T-cell (primary cell): Measurements from ENCODE around the gene GABRR3. TPM values are rescaled to one million over a fixed set of nuclear protein-coding genes. Genes with fewer than 3 reads are reported as not detected.

ENCODE experiments used
- ATAC-seq, 4 experiments: fragments of 200-7000 bp in 3 of 4; fragments of 150-1000 bp in 1 of 4; cut with Tn5 transposase; replicated peaks in 1 of 4; 1 replicate in 3 of 4; 2 replicates in 1 of 4; pipeline ENCODE4 v1.10.0; 2021; ENCODE audit warnings: moderate library complexity in 3 of 4, mild to moderate bottlenecking in 2 of 4, moderate number of reproducible peaks in 1 of 4
- CTCF ChIA-PET, 2 donors: fragments of 300-600 bp; sonication (Branson Sonifier 250); formaldehyde crosslinking; loops; one replicate each; lab custom pipeline; 2022; ENCODE audit warnings: antibody characterized with exemption in 2 of 2; lab: Charles Lee
- POLR2A ChIA-PET, 2 donors: fragments of 300-600 bp; sonication (Branson Sonifier 250); formaldehyde crosslinking; loops; one replicate each; lab custom pipeline; 2022; ENCODE audit warnings: antibody characterized with exemption in 2 of 2; lab: Charles Lee
- DNase-seq, 35 experiments: peaks; one replicate each; pipeline versions ENCODE4 v3.0.0 to v3.0.0-alpha.2; 2013 to 2023
- H3K27ac ChIP-seq: one replicate; pipeline ENCODE4 v1.5.1; 2013; ENCODE audit warnings: low read length
- H3K27me3 ChIP-seq, 2 experiments: replicated peaks in 1 of 2; 1 replicate in 1 of 2; 2 replicates in 1 of 2; pipeline versions ENCODE4 v1.6.1 to v1.7.0; 2013; ENCODE audit warnings: low read length in 1 of 2, mixed read lengths in 1 of 2; ENCODE audit not compliant: control insufficient read depth in 2 of 2, insufficient read depth in 2 of 2; ENCODE audit errors: extremely low read depth in 1 of 2
- H3K36me3 ChIP-seq, 2 donors: 1 replicate in 1 of 2; 2 replicates in 1 of 2; pipeline versions ENCODE4 v1.6.1 to v1.7.0; 2013; ENCODE audit warnings: low read length in 1 of 2; ENCODE audit not compliant: control insufficient read depth in 2 of 2, insufficient read depth in 1 of 2; ENCODE audit errors: extremely low read depth in 1 of 2
- H3K4me1 ChIP-seq, 2 experiments: 1 replicate in 1 of 2; 2 replicates in 1 of 2; pipeline versions ENCODE4 v1.6.1 to v1.7.0; 2013; ENCODE audit warnings: low read length in 2 of 2, mixed read lengths in 1 of 2; ENCODE audit not compliant: insufficient read depth in 2 of 2, control insufficient read depth in 1 of 2; ENCODE audit errors: extremely low read depth in 1 of 2
- H3K4me3 ChIP-seq, 2 donors: 1 replicate in 1 of 2; 2 replicates in 1 of 2; pipeline versions ENCODE4 v1.5.1 to v1.7.0; 2013; ENCODE audit warnings: mild to moderate bottlenecking in 2 of 2, low read length in 1 of 2, moderate library complexity in 1 of 2; ENCODE audit not compliant: control insufficient read depth in 1 of 2; ENCODE audit errors: extremely low read depth in 1 of 2
- H3K9me3 ChIP-seq: 2 replicates; pipeline ENCODE4 v1.7.0; 2013
- H3K27ac Mint-ChIP-seq, 2 donors: one replicate each; pipeline ENCODE4 v1.8.0; 2020 to 2021; ENCODE audit warnings: mild to moderate bottlenecking in 2 of 2, mixed read lengths in 2 of 2
- H3K27me3 Mint-ChIP-seq, 2 donors: one replicate each; pipeline ENCODE4 v1.8.0; 2021 to 2022; ENCODE audit warnings: mixed read lengths in 2 of 2
- H3K36me3 Mint-ChIP-seq: one replicate; pipeline ENCODE4 v1.8.0; 2021; ENCODE audit warnings: mixed read lengths
- H3K4me1 Mint-ChIP-seq, 3 donors: one replicate each; pipeline ENCODE4 v1.8.0; 2020 to 2022; ENCODE audit warnings: mixed read lengths in 3 of 3, mild to moderate bottlenecking in 1 of 3
- H3K4me3 Mint-ChIP-seq, 3 donors: one replicate each; pipeline ENCODE4 v1.8.0; 2020 to 2022; ENCODE audit warnings: mild to moderate bottlenecking in 3 of 3, mixed read lengths in 3 of 3, moderate library complexity in 3 of 3
- H3K9me3 Mint-ChIP-seq, 3 donors: one replicate each; pipeline ENCODE4 v1.8.0; 2020 to 2022; ENCODE audit warnings: mixed read lengths in 3 of 3
- WGBS: methylation state at CpG from one replicate; pipeline ENCODE4 v1.1.5; 2013; ENCODE audit warnings: missing lambda C conversion rate; ENCODE audit not compliant: insufficient coverage; 5-methylcytosine and 5-hydroxymethylcytosine counted together
- total RNA-seq, 35 experiments: library from RNA in 6 of 35; stranded (reverse) in 6 of 35; fragments of 120-200 nt in 1 of 35; gene quantifications; one replicate each; pipeline versions ENCODE4 v1.2.1 to v1.2.4 and lab custom pipeline; 2013 to 2026

Gene GABRR3
- total RNA-seq, 5 donors from 2014 or later (not counting 1 experiment from before 2014, with no cell fraction given): not detected

DNA sequence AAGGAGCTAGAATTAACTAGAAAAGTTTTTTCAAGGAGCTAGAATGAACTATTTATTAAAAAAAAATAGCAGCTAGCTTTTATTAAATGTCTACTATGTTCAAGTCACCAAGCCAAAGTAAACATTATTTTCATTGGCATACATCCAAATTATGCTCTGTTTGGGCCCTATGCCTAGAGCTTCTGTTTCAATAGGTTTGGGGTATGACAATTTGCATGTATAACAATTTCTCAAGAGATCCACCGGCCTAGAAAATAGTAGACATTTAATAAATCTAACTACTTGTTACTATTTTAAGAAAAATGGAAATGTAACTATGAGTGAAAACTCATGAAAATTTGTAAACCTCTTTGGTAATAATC is 8.0 kb downstream of the GABRR3 start:
- ChIA-PET CTCF (interaction anchor here (0.6 to 1.4 kb wide), 9 partner anchors 11 to 1547 kb away, joined by 3 to 8 read pairs (median 4); no protein-coding TSS in a partner anchor), POLR2A (no interaction called here)
- ATAC-seq (no peak), DNase-seq (no peak)
- H3K4me1 Mint-ChIP-seq: peaks cover 22 to 25% (median 23%) of the 10 kb centered on the region in 3 donors
- Histone ChIP-seq H3K36me3 (no peaks in the 10 kb centered on the region), H3K27me3 (peaks cover 0 to 3% of the 10 kb centered on the region in 2 experiments), H3K4me3 (no peak overlapping the region), H3K9me3 (no peaks in the 10 kb centered on the region), H3K27ac (no peak overlapping the region), H3K4me1 (peaks cover 9 to 11% of the 10 kb centered on the region in 2 experiments)
- peak overlapping the region in 1 of 2 donors; percentile 2 for H3K27ac Mint-ChIP-seq
- no CpG with 5 or more reads among the region's 1 CpG for WGBS
- no peaks in the 10 kb centered on the region for H3K27me3 Mint-ChIP-seq
- H3K4me3 Mint-ChIP-seq: no peak overlapping the region
- H3K9me3 Mint-ChIP-seq: no peaks in the 10 kb centered on the region
- H3K36me3 Mint-ChIP-seq: no peaks in the 10 kb centered on the region

DNA sequence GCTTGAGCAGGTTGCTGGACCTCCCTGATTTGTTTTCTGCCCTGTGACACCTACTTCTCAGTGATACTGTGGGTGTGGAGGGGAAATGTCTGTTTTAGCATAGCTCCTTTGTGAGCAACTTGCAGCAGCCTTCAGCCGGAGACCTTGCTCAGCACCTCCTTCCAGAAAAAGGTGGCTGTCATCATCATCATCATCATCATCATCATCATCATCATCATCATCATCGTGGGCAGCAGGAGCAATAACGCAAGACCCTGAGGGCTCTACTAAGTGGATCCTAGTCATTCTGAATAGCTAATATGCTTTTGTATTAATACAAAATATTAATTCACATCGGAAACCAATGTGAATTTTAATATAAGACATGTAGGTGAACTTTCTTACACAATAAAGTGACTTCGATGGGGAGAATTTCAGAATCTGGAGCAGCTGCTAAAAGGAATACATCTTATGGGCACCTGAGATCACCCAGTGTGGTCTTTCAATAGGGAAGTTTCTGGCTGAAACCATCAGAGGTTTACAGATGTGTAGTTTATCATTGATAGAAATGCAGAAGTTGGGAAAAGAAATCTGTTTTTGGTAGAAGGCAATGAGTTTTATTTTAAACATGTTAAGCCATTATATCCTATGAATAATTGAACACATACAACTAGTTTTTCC is 8.6 kb downstream of the GABRR3 start:
- ATAC-seq: no peak
- no peak overlapping the region for H3K27ac ChIP-seq
- Mint-ChIP-seq H3K36me3 (no peaks in the 10 kb centered on the region), H3K9me3 (no peaks in the 10 kb centered on the region), H3K27ac (peak overlapping the region in 1 of 2 donors; percentile 2), H3K27me3 (no peaks in the 10 kb centered on the region), H3K4me1 (peaks cover 22 to 25% (median 23%) of the 10 kb centered on the region in 3 donors), H3K4me3 (no peak overlapping the region)
- no peaks in the 10 kb centered on the region for H3K9me3 ChIP-seq
- POLR2A ChIA-PET: no interaction called here
- H3K4me3 ChIP-seq: no peak overlapping the region
- peaks cover 0 to 3% of the 10 kb centered on the region in 2 experiments for H3K27me3 ChIP-seq
- no peaks in the 10 kb centered on the region for H3K36me3 ChIP-seq
- DNase-seq: no peak
- 100% methylated on average over 1 of the region's 5 CpGs for WGBS
- peaks cover 9 to 11% of the 10 kb centered on the region in 2 experiments for H3K4me1 ChIP-seq
- CTCF ChIA-PET: interaction anchor here (0.6 to 1.4 kb wide), 11 partner anchors 12 to 1546 kb away, joined by 3 to 8 read pairs (median 4); no protein-coding TSS in a partner anchor

- CTCF ChIA-PET: interaction anchor here (0.6 to 5.7 kb wide), 9 partner anchors 14 to 497 kb away, joined by 3 to 48 read pairs (median 4); partner anchors contain the start of genes CLDND1 (in 1 of the 2) and RIOX2 (in 1 of the 2)
- Mint-ChIP-seq H3K27me3 (no peaks in the 10 kb centered on the region), H3K4me1 (peaks cover 22 to 25% (median 23%) of the 10 kb centered on the region in 3 donors), H3K27ac (no peak overlapping the region), H3K4me3 (no peak overlapping the region), H3K9me3 (no peaks in the 10 kb centered on the region), H3K36me3 (no peaks in the 10 kb centered on the region)
- H3K36me3 ChIP-seq: no peaks in the 10 kb centered on the region
- no peak overlapping the region for H3K27ac ChIP-seq
- H3K27me3 ChIP-seq: peaks cover 0 to 3% of the 10 kb centered on the region in 2 experiments
- H3K9me3 ChIP-seq: no peaks in the 10 kb centered on the region
- DNase-seq (no peak), ATAC-seq (no peak)
- WGBS: no CpG with 5 or more reads among the region's 4 CpGs
- H3K4me1 ChIP-seq: peaks cover 9 to 11% of the 10 kb centered on the region in 2 experiments
- POLR2A ChIA-PET: interaction anchor here in 1 of 2 donors (0.6 kb wide), 1 partner anchor 256 kb away, joined by 3 read pairs; no protein-coding TSS in a partner anchor
- no peak overlapping the region for H3K4me3 ChIP-seq
Observed at GRCh38 chr3:98025392-98025945, 9.6 kb downstream of the GABRR3 start.

- H3K27me3 ChIP-seq: peaks cover 0 to 3% of the 10 kb centered on the region in 2 experiments
- ChIA-PET POLR2A (interaction anchor here (0.7 kb wide), 2 partner anchors 59 to 80 kb away, joined by 3 read pairs; no protein-coding TSS in a partner anchor), CTCF (interaction anchor here (0.6 to 5.7 kb wide), 27 partner anchors 8 to 304 kb away, joined by 3 to 48 read pairs (median 7); partner anchors contain the start of gene CRYBG3 (in 1 of the 2))
- no peaks in the 10 kb centered on the region for H3K9me3 ChIP-seq
- H3K36me3 ChIP-seq: no peaks in the 10 kb centered on the region
- peak; percentile 50 to 87 (median 78) for ATAC-seq
- H3K4me1 ChIP-seq: no peaks in the 10 kb centered on the region
- Mint-ChIP-seq H3K27me3 (no peaks in the 10 kb centered on the region), H3K9me3 (no peaks in the 10 kb centered on the region), H3K4me1 (peaks cover 6 to 8% (median 6%) of the 10 kb centered on the region in 3 donors), H3K36me3 (no peaks in the 10 kb centered on the region), H3K27ac (peak overlapping the region in 1 of 2 donors; percentile 7), H3K4me3 (no peak overlapping the region)
- no peak overlapping the region for H3K4me3 ChIP-seq
- 28% methylated on average over 6 of the region's 13 CpGs for WGBS
- no peak overlapping the region for H3K27ac ChIP-seq
- peak; percentile 61 to 96 (median 86) for DNase-seq
Observed at GRCh38 chr3:98022978-98023820, 11.9 kb downstream of the GABRR3 start.

- Histone ChIP-seq H3K9me3 (no peaks in the 10 kb centered on the region), H3K4me3 (no peak overlapping the region), H3K36me3 (no peaks in the 10 kb centered on the region), H3K4me1 (no peaks in the 10 kb centered on the region), H3K27ac (no peak overlapping the region), H3K27me3 (peaks cover 0 to 3% of the 10 kb centered on the region in 2 experiments)
- no peak overlapping the region for H3K4me3 Mint-ChIP-seq
- ChIA-PET POLR2A (interaction anchor here in 1 of 2 donors (0.6 kb wide), 1 partner anchor 207 kb away, joined by 3 read pairs; no protein-coding TSS in a partner anchor), CTCF (interaction anchor here (0.6 to 5.7 kb wide), 38 partner anchors 7 to 1873 kb away, joined by 3 to 48 read pairs (median 4); partner anchors contain the start of gene CRYBG3 (in 2 of the 2))
- H3K9me3 Mint-ChIP-seq: no peaks in the 10 kb centered on the region
- WGBS: 100% methylated on average over 2 of the region's 5 CpGs
- no peak for DNase-seq
- H3K27me3 Mint-ChIP-seq: no peaks in the 10 kb centered on the region
- no peak for ATAC-seq
- peaks cover 6 to 7% (median 6%) of the 10 kb centered on the region in 3 donors for H3K4me1 Mint-ChIP-seq
- H3K36me3 Mint-ChIP-seq: no peaks in the 10 kb centered on the region
- H3K27ac Mint-ChIP-seq: no peak overlapping the region
Observed at GRCh38 chr3:98021830-98022560, 13.1 kb downstream of the GABRR3 start.
